IPS DF 19.7 (cell line): Measurements from ENCODE around the gene TRIM72.
"Not testable (repeated sequence)": the region's sequence is repeated elsewhere in the genome, so short reads cannot be mapped to it uniquely, and the experiment has no call there.

Source experiments
- DNase-seq: peaks from one replicate; pipeline ENCODE4 v3.0.0-alpha.2; 2013; ENCODE audit warnings: low read depth, low spot score

Gene TRIM72

DNA sequence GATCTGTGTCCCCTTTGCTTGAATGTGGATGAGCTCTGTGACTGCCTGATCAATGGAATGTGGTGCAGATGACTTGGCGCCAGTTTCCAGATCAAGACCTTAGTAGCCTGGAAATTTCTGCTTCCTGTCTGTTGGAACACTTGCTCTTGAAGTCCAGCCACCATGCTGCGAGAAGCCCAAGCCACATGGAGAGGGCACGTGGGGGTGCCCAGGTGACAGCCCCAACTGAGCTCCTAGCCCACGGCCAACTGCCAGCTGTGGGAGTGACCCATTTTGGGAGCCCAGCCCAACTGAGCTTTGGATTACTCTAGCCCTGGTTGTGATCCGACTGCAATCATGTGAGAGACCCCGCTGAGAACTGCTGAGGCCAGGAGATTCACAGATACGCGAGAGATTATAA, 42.5 kb downstream of the TRIM72 start:
- no peak for DNase-seq

DNA sequence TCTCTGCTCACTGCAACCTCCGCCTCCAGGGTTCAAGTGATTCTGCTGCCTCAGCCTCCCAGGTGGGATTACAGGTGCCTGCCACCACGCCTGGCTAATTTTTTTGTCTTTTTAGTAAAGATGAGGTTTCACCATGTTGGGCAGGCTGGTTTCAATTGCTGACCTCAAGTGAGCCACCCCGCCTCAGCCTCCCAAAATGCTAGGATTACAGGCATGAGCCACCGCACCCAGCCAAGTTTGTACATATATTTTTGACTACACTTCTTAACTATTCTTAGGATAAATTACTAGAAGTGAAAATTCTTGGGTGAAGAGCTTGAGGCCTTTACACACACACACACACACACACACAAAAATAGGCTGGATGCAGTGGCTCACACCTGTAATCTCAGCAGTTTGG, 44.4 kb downstream of the TRIM72 start:
- DNase-seq = no peak

DNA sequence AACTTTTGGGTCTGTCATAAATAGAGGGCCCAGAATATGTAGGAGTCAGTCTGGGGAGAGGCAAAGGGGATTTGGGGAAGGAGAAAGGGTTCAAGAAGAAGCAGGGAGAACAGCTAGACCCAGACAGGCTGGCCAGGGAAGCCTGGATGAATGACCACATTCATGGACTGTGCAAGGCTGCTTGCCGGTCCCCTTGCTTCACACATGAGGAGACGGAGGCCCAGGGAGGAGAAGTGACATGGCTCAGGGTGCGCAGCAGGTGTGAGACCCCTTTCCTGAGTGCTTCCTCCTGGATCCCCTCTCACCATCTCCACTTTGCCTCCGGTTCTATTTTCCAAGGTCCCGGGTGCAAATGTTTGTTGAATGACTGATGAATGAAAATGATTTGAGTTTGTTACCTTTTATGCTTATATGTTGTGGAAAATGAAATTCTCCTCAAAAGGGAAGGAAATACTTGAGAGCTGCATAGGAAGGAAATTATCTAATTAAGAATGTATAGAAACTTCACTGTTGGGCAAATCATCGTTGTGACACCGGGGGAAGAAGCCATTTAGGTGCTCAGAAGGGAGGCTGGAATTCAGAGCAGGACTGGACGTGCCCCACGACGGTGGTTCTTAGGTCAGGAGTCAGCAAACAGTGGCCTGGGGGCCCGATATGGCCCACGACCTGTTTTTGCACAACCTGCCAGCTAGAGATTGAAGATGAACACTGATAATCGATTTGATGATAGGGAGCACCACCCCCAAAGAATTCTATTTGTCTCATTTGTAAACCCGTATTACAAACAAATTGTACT, 46.4 kb downstream of the TRIM72 start:
- DNase-seq = no peak

DNA sequence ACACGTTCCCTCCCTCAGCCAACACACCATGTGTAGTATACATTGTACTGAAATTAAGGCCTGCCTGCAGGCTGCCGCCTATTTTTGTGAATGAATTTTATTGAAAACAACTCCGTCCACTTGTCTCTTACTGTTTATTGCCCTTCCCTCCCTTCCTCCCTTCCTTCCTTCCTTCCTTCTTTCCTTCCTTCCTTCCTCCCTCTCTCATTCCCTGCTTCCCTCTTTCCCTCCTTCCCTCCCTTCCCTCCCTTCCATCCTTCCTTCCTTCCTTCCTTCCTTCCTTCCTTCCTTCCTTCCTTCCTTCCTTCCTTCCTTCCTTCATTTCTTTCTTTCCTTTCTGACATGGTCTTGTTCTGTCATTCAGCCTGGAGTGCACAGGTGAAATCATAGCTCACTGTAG, 48.2 kb downstream of the TRIM72 start:
- DNase-seq = no peak

DNA sequence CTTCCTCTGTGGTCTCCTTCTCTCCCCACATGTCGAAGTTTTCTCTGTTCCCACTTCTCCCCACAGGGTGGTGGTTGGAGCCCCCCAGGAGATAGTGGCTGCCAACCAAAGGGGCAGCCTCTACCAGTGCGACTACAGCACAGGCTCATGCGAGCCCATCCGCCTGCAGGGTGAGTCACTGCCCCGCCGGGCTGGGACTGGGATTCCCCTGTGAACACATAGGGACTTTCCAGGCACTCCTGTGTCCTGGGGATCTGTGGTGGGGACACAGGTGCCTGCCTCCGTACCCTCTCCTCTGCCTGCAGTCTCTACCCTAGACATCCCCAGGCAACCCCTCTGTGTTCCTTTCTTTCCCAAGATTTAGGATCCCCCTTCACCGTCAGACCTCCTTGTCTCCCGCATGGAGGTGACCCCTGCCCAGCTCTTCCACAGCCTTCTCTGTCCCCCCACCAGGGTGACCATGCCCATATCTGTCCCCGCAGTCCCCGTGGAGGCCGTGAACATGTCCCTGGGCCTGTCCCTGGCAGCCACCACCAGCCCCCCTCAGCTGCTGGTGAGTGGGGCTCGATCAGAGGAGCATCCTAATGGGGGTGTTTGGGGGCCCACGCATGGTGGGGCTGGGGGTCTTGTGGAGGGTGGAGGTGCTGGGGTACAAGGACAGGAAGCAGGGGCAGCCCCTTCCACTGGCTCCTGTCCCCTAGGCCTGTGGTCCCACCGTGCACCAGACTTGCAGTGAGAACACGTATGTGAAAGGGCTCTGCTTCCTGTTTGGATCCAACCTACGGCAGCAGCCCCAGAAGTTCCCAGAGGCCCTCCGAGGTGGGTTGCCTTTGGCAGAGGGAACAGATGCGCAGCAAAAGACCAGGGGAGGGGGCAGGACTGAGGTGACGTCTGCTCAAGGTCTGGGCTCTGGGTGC, 51.7 kb downstream of the TRIM72 start:
- no peak for DNase-seq

DNA sequence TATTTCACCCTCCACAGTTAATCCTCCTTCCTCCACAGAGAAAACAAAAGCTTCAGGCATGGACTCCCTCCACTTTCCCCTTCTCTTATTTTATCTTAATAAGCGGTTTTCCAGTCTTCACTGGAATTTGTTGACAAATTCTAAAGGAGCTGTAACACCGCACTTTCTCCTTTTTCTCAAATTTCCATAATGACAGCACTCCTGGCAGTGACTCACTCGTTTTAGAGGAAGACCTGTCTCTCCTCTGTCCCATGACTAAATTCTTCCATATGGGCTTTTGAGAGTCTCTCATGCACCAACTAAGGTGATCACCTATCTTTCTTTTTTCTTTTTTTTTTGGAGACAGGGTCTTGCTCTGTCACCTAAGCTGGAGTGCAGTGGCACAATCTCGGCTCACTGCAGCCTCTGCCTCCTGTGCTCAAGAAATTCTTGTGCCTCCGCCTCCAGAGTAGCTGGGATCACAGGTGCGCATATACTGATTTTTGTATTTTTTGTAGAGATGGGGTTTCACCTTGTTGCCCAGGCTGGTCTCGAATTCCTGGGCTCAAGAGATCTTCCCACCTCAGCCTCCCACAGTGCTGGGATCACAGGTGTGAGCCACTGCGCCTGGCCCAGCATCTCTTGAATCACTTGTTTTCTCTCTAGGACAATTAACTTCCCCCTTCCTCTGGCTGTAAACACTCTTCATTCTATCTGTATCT, 53.6 kb downstream of the TRIM72 start:
- no peak for DNase-seq

DNA sequence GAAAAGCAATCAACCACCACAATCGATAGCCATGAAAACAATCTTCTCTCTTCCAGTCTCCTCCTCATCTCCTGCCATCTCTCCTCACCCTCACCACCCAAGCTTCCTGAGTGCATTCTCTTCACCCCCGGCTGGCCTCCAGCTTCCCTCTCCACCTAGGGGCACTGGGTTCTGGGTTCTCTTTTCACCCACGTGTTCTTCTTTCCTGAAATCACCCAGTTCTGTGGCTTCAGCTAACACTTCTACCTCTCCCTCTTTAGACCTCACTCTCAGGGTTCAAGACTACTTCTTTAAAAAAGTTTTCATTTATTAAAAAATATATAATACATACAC, 54.1 kb downstream of the TRIM72 start:
- no peak for DNase-seq

DNA sequence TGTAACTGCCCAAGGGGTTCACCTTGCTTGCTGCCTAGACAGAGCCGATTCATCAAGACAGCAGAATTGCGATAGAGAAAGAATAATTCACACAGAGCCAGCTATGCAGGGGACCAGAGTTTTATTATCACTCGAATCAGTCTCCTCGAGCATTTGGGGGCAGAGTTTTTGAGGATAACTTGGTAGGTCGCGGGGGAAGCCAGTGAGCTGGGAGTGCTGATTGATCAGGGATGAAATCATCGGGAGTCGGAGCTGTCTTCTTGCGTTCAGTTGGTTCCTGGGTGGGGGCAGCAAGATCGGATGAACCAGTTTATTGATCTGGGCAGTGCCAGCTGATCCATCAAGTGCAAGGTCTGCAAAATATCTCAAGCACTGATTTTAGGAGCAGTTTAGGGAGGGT, 55.0 kb downstream of the TRIM72 start:
- DNase-seq = no peak

DNA sequence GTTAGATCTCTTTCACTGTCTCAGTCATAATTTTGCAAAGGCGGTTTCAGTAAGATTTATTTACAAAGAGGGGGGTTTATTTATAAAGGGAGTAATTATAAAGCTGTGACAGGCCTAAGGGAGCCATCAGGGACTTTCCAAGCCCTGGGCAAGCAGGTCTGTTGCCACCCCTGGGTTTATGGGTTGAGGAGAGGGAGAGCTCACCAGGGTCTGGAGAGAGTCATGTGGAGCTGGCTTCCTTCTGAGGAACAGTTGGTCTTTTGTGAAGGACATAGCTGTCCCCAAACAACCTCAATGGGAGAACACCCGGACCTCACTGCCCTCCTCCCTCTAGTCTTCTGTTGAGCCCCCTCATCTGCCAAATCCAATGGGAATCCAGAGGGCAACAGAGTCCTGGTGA, 55.6 kb downstream of the TRIM72 start:
- no peak for DNase-seq

DNA sequence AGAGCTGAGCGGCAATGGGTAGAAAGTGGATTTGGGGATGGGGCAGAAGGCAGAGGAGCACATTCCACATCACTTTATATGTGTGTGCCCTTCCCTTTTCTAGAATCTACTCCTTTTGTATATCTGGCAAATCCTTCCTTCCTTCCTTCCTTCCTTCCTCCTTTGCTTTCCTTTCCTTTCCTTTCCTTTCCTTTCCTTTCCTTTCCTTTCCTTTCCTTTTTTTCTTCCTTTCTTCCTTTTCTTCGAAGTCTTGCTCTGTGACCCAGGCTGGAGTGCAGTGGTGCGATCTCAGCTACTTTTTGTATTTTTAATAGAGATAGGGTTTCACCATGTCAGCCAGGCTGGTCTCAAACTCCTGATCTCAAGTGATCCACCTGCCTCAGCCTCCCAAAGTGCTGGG, 56.1 kb downstream of the TRIM72 start:
- DNase-seq = not testable (repeated sequence)

DNA sequence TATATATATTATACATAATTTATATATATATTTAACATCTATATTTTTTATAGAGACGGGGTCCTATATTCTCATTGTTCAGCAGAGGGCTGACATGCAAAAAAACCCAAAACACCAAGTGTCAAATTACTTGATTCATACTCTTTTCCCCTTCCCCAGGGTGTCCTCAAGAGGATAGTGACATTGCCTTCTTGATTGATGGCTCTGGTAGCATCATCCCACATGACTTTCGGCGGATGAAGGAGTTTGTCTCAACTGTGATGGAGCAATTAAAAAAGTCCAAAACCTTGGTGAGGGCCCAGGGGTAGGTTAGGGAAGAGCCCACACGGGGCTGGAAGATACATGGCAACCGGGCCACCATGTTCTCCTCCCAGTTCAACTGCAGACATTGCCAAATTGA, 56.9 kb downstream of the TRIM72 start:
- DNase-seq = no peak

DNA sequence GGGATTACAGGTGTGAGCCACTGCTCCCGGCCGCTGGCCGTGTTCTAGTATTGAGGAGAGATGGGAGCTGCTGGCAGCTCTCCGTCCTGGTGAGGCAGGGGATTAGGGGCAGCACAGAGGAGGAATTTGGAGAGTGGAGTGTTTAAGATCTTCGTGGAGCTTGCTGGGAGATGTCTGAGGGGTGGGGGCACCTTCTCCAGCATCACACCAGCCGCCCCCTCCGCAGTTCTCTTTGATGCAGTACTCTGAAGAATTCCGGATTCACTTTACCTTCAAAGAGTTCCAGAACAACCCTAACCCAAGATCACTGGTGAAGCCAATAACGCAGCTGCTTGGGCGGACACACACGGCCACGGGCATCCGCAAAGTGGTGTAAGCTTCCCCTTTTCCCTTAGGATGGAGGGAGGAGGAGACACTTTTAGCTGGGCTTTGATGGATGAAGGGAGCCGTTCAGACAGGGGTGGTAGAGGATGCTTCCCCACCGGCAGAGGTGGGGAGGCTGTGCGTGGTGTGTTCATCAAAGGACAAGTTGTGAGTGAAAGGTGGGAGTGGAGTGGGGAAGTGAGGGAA, 57.8 kb downstream of the TRIM72 start:
- no peak for DNase-seq

DNA sequence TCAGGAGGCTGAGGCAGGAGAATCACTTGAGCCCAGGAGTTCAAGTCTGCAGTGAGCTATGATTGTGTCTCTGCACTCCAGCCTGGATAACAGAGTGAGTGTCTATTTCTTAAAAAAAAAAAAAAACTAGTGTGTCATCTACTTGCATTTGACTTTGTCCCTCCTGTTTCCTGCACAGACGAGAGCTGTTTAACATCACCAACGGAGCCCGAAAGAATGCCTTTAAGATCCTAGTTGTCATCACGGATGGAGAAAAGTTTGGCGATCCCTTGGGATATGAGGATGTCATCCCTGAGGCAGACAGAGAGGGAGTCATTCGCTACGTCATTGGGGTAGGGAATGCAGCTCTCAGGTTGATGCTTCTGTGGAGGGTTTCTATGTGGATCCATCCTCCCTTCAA, 59.3 kb downstream of the TRIM72 start:
- DNase-seq = no peak

DNA sequence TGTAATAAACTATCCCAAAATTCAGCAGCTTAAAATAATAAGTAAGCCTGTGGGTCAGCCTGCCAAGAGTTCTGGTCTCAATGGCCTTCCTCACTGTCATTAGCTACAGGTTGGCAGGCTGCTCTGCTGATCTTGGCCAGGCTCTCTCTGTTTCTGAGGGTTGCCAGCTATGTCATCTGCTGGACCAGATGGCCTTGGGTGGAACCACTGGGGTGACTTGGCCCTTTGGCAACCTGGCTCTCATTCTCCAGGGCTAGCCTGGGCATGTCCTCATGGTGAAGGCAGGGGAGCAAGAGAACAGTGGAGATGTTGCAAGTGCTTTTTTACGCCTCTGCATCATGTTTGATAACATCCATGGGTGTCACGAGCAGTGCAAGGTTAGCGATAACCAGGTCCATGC, 59.8 kb downstream of the TRIM72 start:
- no peak for DNase-seq

DNA sequence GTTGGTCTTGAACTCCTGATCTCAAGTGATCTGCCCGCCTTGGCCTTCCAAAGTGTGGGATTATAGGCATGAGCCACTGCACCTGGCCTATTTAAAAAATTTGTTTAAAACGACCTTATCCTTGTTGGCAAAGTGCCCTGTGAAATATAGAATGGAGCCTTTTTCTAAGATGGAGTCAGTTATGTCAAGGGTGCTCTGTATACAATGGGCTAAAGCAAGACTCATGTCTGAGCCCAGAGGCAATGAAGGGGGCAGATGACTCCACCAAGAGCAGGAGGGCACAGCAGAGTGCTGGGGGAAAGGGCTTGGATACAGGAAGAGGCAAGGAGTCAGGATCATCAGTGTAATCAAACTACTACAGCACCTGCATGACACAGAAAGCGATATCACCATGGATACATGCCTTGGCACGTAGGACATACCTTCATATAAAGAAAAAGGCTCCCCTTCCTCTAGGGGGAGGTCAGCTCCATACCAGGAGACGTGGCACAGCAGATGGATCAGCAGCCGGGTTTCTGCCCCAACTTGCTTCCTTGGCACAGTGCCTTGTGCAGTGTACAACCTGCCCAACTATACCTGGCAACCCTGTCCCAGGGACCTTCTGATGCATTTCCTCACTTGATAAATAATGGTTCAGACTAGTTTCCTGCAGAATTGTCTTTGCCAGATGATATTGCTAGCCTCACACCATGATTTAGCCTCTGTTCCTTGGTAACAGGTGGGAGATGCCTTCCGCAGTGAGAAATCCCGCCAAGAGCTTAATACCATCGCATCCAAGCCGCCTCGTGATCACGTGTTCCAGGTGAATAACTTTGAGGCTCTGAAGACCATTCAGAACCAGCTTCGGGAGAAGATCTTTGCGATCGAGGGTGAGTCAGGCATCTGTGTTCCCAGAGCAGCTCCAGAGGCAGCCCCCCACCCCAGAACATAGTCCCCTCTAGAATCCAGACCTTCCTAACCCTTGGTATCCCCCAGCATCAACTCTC, 61.2 kb downstream of the TRIM72 start:
- DNase-seq = no peak

DNA sequence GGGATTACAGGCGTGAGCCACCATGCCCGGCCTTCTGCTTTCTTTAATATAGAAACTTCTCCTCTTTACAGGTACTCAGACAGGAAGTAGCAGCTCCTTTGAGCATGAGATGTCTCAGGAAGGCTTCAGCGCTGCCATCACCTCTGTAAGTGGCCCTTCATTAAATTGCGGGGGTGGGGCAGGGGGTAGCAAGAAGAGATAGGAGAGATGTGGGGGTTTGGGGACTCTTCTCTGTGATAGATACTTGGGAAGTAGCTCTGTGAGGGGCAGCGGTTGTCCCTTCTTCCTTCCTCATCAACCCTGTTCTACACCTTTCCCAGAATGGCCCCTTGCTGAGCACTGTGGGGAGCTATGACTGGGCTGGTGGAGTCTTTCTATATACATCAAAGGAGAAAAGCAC, 62.7 kb downstream of the TRIM72 start:
- no peak for DNase-seq

DNA sequence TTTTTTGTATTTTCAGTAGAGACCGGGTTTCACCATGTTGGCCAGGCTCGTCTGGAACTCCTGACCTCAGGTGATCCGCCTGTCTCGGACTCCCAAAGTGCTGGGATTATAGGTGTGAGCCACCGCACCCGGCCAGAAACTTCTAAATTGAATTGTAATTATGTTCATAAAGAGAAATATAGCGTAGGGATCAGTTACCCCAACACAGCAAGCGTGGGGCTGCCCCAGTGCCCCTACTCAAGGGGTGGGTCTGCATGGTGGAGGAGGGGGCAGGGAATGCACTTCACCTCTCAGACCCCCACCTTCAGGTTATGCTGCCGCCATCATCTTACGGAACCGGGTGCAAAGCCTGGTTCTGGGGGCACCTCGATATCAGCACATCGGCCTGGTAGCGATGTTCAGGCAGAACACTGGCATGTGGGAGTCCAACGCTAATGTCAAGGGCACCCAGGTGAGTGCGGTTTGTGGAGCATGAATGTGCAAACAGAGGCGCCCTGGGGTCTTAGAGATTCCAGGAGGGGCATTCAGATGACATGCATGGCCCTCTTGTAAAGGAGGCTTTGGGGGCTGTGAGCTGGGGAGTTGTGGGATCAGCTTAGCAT, 63.8 kb downstream of the TRIM72 start:
- no peak for DNase-seq

DNA sequence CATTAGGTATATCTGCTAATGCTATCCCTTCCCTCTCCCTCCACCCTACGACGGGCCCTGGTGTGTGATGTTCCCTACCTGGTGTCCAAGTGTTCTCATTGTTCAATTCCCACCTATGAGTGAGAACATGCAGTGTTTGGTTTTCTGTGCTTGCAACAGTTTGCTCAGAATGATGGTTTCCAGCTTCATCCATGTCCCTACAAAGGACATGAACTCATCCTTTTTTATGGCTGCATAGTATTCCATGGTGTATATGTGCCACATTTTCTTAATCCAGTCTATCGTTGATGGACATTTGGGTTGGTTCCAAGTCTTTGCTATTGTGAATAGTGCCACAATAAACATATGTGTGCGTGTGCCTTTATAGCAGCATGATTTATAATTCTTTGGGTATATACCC, 64.9 kb downstream of the TRIM72 start:
- not testable (repeated sequence) for DNase-seq
